Caco-2 (cell line): ENCODE results near the gene RNF7. TPM values are rescaled to one million over a fixed set of nuclear protein-coding genes. Genes with fewer than 3 reads are reported as not detected.
A peak's percentile ranks its signal among the peaks of the same experiment; 100 is the strongest.

Experiments used
- BruUV-seq: library from RNA; stranded (reverse); fragments of 400-500 nt; replicated peaks from 2 replicates; lab custom pipeline; 2021; lab: Mats Ljungman, UMichigan
- CTCF ChIA-PET: fragments of 300-600 bp; sonication (Branson Sonifier 250); formaldehyde crosslinking; loops from one replicate; lab custom pipeline; 2022; ENCODE audit warnings: antibody characterized with exemption; lab: Charles Lee
- POLR2A ChIA-PET: fragments of 300-600 bp; sonication (Branson Sonifier 250); formaldehyde crosslinking; loops from one replicate; lab custom pipeline; 2022; ENCODE audit warnings: antibody characterized with exemption; lab: Charles Lee
- DNase-seq, 2 experiments: peaks; one replicate each; pipeline versions ENCODE4 v3.0.0 to v3.0.0-alpha.2; 2020 to 2022
- H3K27me3 ChIP-seq: replicated peaks from 2 replicates; pipeline ENCODE4 v1.6.0; 2011; ENCODE audit warnings: low read length; ENCODE audit not compliant: control insufficient read depth, insufficient read depth
- H3K36me3 ChIP-seq: 2 replicates; pipeline ENCODE4 v1.5.1; 2011; ENCODE audit warnings: low read length; ENCODE audit not compliant: control insufficient read depth, insufficient read depth
- H3K4me1 ChIP-seq: fragments of 250-450 bp; sonication (Bioruptor Pico); 2 replicates; pipeline ENCODE4 v1.5.1; 2020; ENCODE audit warnings: mild to moderate bottlenecking
- H3K4me3 ChIP-seq: 2 replicates; pipeline ENCODE4 v1.5.1; 2011; ENCODE audit warnings: low read depth, mild to moderate bottlenecking, control low read depth, low read length
- H3K9me3 ChIP-seq: fragments of 250-450 bp; sonication (Bioruptor Pico); 2 replicates; pipeline ENCODE4 v1.5.1; 2020; ENCODE audit warnings: mild to moderate bottlenecking, moderate library complexity
- H3K27ac Mint-ChIP-seq: one replicate; pipeline ENCODE4 v1.8.0; 2022; ENCODE audit warnings: mixed read lengths; ENCODE audit not compliant: unreplicated experiment
- H3K27me3 Mint-ChIP-seq: one replicate; pipeline ENCODE4 v1.8.0; 2022; ENCODE audit warnings: mixed read lengths; ENCODE audit not compliant: insufficient read depth, unreplicated experiment
- H3K36me3 Mint-ChIP-seq: one replicate; pipeline ENCODE4 v1.8.0; 2022; ENCODE audit warnings: mild to moderate bottlenecking, mixed read lengths; ENCODE audit not compliant: insufficient read depth, unreplicated experiment
- H3K4me1 Mint-ChIP-seq: one replicate; pipeline ENCODE4 v1.8.0; 2022; ENCODE audit warnings: low read depth, mixed read lengths; ENCODE audit not compliant: unreplicated experiment
- H3K4me3 Mint-ChIP-seq: one replicate; pipeline ENCODE4 v1.8.0; 2022; ENCODE audit warnings: mild to moderate bottlenecking, moderate library complexity, mixed read lengths; ENCODE audit not compliant: unreplicated experiment
- H3K9me3 Mint-ChIP-seq: one replicate; pipeline ENCODE4 v1.8.0; 2022; ENCODE audit warnings: mixed read lengths; ENCODE audit not compliant: unreplicated experiment
- intact Hi-C: fragments of 100-400 bp; cut with micrococcal nuclease; formaldehyde crosslinking; loops from one replicate; pipeline ENCODE4 v1.10.0; 2022; ENCODE audit not compliant: unreplicated experiment
- total RNA-seq: library from RNA; stranded (reverse); gene quantifications from 2 replicates; pipeline ENCODE4 v1.2.3, GENCODE V29; 2022
- TF ChIP-seq, protein P1 (sequence below), 2 experiments: fragments of 200-600 bp in 1 of 2; IDR thresholded peaks; 1 replicate in 1 of 2; 2 replicates in 1 of 2; pipeline versions ENCODE4 v1.5.1 to v1.8.0; 2011 to 2022; ENCODE audit warnings: antibody characterized with exemption in 1 of 2, control low read depth in 1 of 2, inconsistent platforms in 1 of 2, low read depth in 1 of 2, low read length in 1 of 2, mild to moderate bottlenecking in 1 of 2, moderate library complexity in 1 of 2; ENCODE audit not compliant: insufficient read depth in 1 of 2, severe bottlenecking in 1 of 2, unreplicated experiment in 1 of 2

RNF7 gene
- total RNA-seq, 1 experiment from 2014 or later, result 96.3 TPM

DNA sequence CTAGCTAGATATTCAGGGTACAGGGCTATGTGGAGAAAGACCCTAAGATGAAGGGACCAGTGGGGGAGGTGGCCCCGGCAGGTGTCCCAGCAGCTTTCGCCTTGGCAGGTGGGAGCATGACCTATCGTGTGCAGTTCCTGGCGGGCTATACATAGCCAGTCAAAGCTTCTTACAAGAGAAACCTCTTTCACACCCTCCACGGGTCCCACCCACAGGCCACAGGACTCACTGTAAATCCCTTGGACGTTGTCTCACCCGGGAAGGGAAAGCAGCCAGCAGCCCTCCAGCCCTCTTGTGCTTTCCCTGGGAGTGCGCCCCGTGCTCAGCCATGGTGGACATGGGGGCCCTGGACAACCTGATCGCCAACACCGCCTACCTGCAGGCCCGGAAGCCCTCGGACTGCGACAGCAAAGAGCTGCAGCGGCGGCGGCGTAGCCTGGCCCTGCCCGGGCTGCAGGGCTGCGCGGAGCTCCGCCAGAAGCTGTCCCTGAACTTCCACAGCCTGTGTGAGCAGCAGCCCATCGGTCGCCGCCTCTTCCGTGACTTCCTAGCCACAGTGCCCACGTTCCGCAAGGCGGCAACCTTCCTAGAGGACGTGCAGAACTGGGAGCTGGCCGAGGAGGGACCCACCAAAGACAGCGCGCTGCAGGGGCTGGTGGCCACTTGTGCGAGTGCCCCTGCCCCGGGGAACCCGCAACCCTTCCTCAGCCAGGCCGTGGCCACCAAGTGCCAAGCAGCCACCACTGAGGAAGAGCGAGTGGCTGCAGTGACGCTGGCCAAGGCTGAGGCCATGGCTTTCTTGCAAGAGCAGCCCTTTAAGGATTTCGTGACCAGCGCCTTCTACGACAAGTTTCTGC lies 40.1 kb downstream of the RNF7 start:
- no peaks in the 10 kb centered on the region for H3K9me3 ChIP-seq
- H3K36me3 ChIP-seq, result no peaks in the 10 kb centered on the region
- H3K9me3 Mint-ChIP-seq, result no peaks in the 10 kb centered on the region
- no peak overlapping the region for H3K4me3 ChIP-seq
- BruUV-seq, result no TSS peak
- H3K27me3 ChIP-seq, result no peaks in the 10 kb centered on the region
- ChIA-PET POLR2A (no interaction called here), CTCF (no interaction called here)
- H3K4me3 Mint-ChIP-seq, result no peak overlapping the region
- no peak for DNase-seq
- TF ChIP-seq, protein P1, sequence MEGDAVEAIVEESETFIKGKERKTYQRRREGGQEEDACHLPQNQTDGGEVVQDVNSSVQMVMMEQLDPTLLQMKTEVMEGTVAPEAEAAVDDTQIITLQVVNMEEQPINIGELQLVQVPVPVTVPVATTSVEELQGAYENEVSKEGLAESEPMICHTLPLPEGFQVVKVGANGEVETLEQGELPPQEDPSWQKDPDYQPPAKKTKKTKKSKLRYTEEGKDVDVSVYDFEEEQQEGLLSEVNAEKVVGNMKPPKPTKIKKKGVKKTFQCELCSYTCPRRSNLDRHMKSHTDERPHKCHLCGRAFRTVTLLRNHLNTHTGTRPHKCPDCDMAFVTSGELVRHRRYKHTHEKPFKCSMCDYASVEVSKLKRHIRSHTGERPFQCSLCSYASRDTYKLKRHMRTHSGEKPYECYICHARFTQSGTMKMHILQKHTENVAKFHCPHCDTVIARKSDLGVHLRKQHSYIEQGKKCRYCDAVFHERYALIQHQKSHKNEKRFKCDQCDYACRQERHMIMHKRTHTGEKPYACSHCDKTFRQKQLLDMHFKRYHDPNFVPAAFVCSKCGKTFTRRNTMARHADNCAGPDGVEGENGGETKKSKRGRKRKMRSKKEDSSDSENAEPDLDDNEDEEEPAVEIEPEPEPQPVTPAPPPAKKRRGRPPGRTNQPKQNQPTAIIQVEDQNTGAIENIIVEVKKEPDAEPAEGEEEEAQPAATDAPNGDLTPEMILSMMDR (IDR thresholded peaks at IDR 0.05; ENCODE audit: insufficient read depth in 1 of 2, low read depth in 1 of 2, low read length in 1 of 2, severe bottlenecking in 1 of 2, unreplicated experiment in 1 of 2), result no peak
- no peaks in the 10 kb centered on the region for H3K27me3 Mint-ChIP-seq
- H3K4me1 Mint-ChIP-seq, result no peaks in the 10 kb centered on the region
- intact Hi-C loops, result no loop called here
- H3K4me1 ChIP-seq, result no peaks in the 10 kb centered on the region
- H3K27ac Mint-ChIP-seq, result no peak overlapping the region
- no peaks in the 10 kb centered on the region for H3K36me3 Mint-ChIP-seq

GRCh38 chr3:141779667-141780066 lies 41.6 kb downstream of the RNF7 start:
- Mint-ChIP-seq H3K27me3 (no peaks in the 10 kb centered on the region), H3K36me3 (no peaks in the 10 kb centered on the region), H3K4me1 (no peaks in the 10 kb centered on the region), H3K27ac (no peak overlapping the region), H3K4me3 (no peak overlapping the region), H3K9me3 (no peaks in the 10 kb centered on the region)
- BruUV-seq, result no TSS peak
- ChIA-PET POLR2A (no interaction called here), CTCF (no interaction called here)
- Histone ChIP-seq H3K36me3 (no peaks in the 10 kb centered on the region), H3K4me1 (no peaks in the 10 kb centered on the region), H3K4me3 (no peak overlapping the region), H3K27me3 (no peaks in the 10 kb centered on the region), H3K9me3 (no peaks in the 10 kb centered on the region)
- no peak for DNase-seq
- TF ChIP-seq, protein P1 (IDR thresholded peaks at IDR 0.05; ENCODE audit: insufficient read depth in 1 of 2, low read depth in 1 of 2, low read length in 1 of 2, severe bottlenecking in 1 of 2, unreplicated experiment in 1 of 2), result no peak
- intact Hi-C loops, result no loop called here

- Histone ChIP-seq H3K27me3 (no peaks in the 10 kb centered on the region), H3K36me3 (no peaks in the 10 kb centered on the region), H3K4me3 (no peak overlapping the region), H3K9me3 (no peaks in the 10 kb centered on the region), H3K4me1 (no peaks in the 10 kb centered on the region)
- DNase-seq, result no peak
- H3K36me3 Mint-ChIP-seq, result no peaks in the 10 kb centered on the region
- no peak overlapping the region for H3K4me3 Mint-ChIP-seq
- TF ChIP-seq, protein P1 (IDR thresholded peaks at IDR 0.05; ENCODE audit: insufficient read depth in 1 of 2, low read depth in 1 of 2, low read length in 1 of 2, severe bottlenecking in 1 of 2, unreplicated experiment in 1 of 2), result peak in 1 of 2 experiments; percentile 13
- ChIA-PET POLR2A (no interaction called here), CTCF (interaction anchor here (0.6 to 0.9 kb wide), 2 partner anchors 130 to 156 kb away, joined by 3 to 4 read pairs; no protein-coding TSS in a partner anchor)
- no peaks in the 10 kb centered on the region for H3K9me3 Mint-ChIP-seq
- H3K27ac Mint-ChIP-seq, result no peak overlapping the region
- no peaks in the 10 kb centered on the region for H3K4me1 Mint-ChIP-seq
- intact Hi-C loops, result no loop called here
- BruUV-seq, result no TSS peak
- no peaks in the 10 kb centered on the region for H3K27me3 Mint-ChIP-seq
Observed at GRCh38 chr3:141782386-141782932, 44.4 kb downstream of the RNF7 start.
